Measurements from ENCODE around the gene RNF183.

DNA sequence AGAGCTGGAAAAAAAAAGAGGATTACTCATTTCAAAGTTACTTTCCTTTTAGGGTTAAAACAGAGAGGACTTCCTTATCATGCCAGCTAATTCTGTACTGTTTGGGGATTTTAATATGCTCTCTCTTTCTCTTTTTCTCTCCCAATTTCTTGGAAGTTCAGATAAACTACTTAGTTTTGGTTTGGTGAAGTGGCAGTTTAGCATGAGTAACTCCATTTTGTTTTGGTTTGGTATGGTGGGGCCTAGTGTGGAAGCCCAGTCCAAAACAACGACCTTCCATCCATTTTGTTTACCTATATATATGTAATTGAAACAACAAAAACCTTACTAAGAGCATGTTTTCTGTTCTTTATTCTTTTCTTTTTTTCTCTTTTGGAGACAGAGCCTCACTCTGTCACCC is 42.5 kb upstream of the RNF183 start:
- TF ChIP-seq, protein P1, sequence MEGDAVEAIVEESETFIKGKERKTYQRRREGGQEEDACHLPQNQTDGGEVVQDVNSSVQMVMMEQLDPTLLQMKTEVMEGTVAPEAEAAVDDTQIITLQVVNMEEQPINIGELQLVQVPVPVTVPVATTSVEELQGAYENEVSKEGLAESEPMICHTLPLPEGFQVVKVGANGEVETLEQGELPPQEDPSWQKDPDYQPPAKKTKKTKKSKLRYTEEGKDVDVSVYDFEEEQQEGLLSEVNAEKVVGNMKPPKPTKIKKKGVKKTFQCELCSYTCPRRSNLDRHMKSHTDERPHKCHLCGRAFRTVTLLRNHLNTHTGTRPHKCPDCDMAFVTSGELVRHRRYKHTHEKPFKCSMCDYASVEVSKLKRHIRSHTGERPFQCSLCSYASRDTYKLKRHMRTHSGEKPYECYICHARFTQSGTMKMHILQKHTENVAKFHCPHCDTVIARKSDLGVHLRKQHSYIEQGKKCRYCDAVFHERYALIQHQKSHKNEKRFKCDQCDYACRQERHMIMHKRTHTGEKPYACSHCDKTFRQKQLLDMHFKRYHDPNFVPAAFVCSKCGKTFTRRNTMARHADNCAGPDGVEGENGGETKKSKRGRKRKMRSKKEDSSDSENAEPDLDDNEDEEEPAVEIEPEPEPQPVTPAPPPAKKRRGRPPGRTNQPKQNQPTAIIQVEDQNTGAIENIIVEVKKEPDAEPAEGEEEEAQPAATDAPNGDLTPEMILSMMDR (IDR thresholded peaks at IDR 0.05): no peak
- TF ChIP-seq, protein P2, sequence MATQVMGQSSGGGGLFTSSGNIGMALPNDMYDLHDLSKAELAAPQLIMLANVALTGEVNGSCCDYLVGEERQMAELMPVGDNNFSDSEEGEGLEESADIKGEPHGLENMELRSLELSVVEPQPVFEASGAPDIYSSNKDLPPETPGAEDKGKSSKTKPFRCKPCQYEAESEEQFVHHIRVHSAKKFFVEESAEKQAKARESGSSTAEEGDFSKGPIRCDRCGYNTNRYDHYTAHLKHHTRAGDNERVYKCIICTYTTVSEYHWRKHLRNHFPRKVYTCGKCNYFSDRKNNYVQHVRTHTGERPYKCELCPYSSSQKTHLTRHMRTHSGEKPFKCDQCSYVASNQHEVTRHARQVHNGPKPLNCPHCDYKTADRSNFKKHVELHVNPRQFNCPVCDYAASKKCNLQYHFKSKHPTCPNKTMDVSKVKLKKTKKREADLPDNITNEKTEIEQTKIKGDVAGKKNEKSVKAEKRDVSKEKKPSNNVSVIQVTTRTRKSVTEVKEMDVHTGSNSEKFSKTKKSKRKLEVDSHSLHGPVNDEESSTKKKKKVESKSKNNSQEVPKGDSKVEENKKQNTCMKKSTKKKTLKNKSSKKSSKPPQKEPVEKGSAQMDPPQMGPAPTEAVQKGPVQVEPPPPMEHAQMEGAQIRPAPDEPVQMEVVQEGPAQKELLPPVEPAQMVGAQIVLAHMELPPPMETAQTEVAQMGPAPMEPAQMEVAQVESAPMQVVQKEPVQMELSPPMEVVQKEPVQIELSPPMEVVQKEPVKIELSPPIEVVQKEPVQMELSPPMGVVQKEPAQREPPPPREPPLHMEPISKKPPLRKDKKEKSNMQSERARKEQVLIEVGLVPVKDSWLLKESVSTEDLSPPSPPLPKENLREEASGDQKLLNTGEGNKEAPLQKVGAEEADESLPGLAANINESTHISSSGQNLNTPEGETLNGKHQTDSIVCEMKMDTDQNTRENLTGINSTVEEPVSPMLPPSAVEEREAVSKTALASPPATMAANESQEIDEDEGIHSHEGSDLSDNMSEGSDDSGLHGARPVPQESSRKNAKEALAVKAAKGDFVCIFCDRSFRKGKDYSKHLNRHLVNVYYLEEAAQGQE (IDR thresholded peaks at IDR 0.05; ENCODE audit: low read depth, low read length): no peak
- TF ChIP-seq RAD21 (IDR thresholded peaks at IDR 0.05; ENCODE audit: low read length): no peak

Data from SK-N-SH (cell line).